Tongue (tissue), 2 donors: ENCODE measurements around the gene DUSP11. TPM values are rescaled to one million over a fixed set of nuclear protein-coding genes. Genes with fewer than 3 reads are reported as not detected.
"Not testable (repeated sequence)": the region's sequence is repeated elsewhere in the genome, so short reads cannot be mapped to it uniquely, and the experiment has no call there.

ENCODE experiments used
- DNase-seq: peaks from one replicate; pipeline ENCODE4 v3.0.0-alpha.2; 2015
- total RNA-seq: library from RNA; depleted of rRNA; stranded (reverse); fragments of >200 nt; gene quantifications from one replicate; pipeline ENCODE4 v1.2.3, GENCODE V29; 2014

Gene DUSP11
- total RNA-seq, 1 donor from 2014 or later, result 33.7 TPM

DNA sequence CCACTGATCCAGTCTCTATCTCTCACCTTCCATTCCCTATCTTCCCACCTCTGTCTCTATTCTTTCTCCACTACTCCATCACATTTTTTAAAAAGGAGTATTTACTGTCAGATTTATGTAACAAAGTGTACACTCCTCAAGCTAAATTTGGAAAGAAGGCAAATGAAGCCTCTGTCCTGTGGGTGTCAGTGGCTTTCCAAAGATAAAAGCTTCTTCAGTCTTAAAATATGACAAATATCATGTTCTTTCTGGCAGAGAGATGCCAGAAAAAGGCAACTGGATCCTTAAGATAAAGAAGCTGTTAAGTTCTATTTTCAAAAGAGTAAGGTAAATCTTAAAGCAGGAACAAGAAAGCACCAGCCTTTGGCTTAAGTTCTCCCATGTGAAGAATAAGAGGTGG is 7.1 kb downstream of the DUSP11 start:
- no peak for DNase-seq

DNA sequence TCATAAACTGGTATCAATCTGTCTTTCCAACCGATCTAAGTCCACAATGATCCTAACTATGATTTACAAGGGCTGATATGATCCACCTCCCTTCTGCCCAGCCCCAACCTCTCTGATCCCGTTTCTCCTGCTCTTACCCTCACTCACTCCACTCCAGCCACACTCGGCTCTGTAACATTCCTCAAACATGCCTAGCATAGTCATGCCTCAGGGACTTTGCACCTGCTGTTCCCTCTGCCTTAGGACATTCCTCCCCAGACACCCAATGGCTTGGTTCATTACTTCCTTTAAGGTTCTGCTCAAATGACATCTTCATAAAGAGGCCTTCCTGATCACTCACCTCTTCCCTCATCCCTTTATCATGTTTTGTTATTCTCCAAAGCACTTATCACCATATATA is 9.2 kb downstream of the DUSP11 start:
- DNase-seq, result no peak

DNA sequence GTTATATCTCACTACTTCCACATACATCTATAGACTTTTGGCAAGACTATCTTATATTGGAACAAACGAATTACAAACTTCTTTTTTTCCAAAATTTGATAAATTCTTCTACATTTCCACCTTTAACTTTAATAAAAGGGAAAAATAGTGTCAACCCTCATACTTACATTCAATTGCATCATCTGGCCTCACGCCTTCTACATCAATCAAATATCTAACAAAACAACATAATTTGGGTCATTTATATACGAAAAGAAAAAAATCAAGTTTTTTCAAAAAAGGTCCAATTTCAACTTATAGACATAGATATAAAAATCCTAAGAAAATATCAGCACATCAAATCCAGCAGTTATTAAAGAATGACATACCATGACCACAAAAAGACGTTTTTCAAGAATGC is 12.9 kb downstream of the DUSP11 start:
- no peak for DNase-seq

DNA sequence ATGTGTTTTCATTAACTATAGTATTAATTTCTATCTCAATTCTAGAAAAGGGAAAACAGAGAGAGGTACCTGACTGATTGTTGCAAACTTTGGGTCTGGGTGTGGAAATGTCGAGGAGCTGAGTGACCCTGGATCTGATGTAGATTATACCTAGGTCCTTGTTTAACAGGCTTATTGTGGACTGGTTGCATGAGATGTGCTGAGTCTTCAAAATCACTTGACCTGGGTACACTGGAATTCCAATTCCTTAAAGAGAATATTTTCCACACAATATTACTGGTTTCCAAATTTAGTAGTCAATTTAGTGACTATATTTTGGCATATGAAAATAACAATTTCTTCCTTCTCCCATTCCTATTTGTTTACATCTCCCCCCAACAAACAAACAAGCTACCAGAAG is 13.6 kb downstream of the DUSP11 start:
- DNase-seq, result no peak

- no peak for DNase-seq
Measured at GRCh38 chr2:73764945-73765344, 15.0 kb downstream of the DUSP11 start.

GRCh38 chr2:73762571-73762970 is 17.3 kb downstream of the DUSP11 start:
- DNase-seq, result no peak

DNA sequence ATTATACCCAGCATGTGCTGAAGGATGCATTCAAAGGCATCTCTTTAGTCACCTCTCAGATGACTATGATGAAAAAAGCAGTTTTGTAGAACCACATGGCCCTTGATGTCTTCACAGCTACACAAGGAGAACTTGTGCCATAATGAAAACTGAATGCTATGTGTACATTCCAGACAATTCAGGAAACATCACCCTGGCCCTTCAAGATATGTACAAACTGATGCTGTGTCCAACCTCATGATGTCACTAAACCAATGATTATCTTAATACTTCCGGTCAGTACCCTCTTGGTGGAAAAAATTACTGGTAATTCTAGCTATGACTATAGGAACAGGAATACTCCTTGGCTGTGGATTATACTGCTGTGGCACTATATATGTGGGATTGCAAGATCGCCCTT is 20.0 kb downstream of the DUSP11 start:
- DNase-seq, result no peak

DNA sequence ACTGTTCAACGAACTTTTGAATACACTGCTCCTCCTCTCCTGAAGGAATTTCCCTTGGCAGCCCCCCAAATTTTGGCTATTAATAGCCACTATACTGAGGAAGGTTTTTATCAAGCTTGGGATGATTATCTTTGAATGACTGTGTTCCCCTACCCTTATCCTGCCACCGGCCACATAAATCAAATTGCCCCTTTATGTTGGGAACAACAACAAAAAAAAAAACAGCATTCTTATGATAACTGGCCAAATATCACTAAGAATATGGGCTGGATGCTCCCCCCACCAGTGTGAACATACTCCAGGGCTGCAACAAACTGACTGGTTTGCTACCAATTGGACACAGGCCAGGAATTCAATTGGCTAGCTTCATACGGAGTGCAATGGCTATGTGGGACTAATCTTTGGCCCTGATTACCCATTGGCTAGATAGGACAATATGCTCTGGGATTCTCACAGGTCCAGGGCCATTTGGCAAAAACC is 20.6 kb downstream of the DUSP11 start:
- DNase-seq, result no peak

DNA sequence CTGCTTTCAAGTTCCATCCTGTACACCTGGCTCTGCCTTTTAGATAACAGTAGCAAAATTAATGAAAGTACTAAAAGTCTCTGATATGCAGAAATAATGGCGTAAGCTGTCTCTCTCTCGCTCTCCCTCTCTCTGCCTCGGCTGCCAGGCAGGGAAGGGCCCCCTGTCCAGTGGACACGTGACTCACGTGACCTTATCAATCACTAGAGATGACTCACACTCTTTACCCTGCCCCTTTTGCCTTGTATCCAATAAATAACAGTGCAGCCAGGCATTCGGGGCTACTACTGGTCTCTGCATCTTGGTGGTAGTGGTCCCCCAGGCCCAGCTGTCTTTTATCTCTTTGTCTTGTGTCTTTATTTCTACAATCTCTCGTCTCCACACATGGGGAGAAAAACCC is 25.6 kb downstream of the DUSP11 start:
- not testable (repeated sequence) for DNase-seq

DNA sequence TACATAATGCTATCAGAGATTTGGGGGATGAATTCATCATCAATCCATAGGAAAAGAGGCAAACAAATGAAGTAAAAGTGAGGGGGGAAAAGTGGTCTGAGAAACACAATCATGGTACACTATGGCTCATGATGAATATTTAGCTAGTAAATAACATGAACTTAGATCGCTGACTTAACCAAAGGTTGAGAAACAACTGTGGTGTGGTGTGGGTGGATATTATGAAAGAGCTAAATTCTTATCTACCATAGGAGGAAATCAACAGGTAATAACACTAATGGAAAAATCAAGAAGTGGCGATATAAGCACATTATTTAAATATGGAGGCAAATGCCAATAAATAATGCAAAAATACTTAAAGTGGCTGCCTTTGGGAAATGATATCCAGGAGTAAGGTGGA is 30.6 kb downstream of the DUSP11 start:
- DNase-seq, result no peak

DNA sequence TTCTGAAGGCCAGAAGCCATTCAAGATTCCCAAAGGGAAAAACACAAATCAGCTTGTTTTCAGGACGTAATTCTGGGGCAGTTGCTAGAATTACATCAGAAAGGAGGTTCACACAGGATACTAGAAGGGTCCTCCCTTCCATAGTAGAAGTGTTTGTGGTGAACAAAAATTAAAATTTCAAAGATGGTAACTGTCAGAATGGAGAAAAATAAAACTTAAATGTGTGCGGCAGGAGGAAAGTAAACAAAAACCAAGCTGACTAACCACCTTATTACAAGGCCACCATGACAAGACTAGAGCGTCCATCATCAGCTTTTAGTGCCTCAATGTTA is 33.1 kb downstream of the DUSP11 start:
- DNase-seq, result no peak

DNA sequence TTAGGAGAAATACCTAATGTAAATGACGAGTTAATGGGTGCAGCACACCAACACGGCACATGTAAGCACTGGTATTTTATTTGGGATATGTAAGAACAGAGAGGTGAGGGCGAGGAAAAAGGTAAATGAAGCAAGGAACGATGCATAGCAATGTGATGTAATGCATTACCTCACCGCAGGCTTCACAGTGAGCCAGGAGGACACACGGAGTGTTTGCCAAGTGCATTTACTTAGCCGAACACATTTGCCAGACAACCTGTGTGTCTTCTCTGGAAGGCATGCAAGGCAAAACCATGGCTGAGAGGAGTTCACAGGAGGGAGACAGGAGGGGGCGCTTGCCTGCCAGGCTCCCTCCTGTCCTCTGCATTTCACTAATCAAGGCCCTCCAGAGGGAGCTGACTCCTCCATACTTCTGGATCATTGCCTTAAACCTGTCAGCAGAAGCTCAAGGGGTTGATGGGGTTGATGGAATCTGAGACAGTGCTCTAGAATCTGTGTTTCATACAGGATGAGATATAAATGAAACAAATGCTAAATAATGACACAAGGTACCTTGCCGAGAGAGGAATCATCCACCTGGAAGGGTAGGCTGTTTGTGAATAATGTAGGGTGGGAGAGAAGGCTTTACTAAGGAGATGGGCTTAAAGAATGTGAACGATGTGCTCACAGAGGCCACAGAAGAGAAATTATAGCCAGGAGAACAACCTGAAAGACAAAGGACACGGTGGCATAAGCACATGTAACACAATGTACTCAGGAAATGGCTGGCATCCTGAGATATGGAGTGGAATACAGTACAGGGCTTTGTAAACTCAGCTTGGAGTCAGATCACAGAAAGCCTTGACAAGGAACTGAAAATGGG is 33.7 kb downstream of the DUSP11 start:
- DNase-seq, result no peak

DNA sequence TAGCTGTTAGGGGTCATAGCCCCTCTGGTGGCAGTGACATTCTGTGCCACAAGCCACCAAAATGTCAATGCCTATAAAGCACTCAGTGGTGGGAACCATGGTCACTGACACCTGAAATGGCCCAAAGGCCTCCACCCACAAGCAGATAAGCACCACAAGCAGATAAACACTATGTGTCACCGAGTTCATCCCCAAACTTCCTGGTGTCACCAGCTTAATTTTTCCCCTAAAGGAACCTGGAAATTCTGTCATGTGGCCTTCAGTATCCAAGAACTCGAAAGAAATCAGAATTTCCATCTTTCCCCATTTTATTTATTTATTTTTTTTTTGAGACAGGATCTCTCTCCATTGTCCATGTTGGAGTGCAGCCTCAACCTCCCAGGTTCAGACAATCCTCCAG is 39.1 kb downstream of the DUSP11 start:
- no peak for DNase-seq

DNA sequence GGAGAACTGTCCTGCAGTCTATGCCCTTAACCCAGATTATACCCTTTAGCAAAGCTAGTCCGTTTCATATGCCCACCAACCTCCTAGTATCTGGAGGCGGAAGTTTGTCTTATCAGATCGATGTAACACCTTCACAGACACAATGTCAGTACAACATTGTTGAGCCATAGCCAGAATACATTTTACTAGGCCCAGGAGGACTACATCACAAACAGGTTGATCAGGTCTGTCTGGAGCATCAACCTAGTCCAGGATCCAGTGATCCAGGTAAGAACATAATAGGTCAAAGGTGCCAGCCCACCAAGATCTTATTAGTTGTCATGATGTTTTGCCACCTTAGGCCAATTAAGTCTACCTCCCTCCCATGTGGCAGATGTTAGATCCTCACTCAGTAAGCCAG is 40.8 kb downstream of the DUSP11 start:
- no peak for DNase-seq

DNA sequence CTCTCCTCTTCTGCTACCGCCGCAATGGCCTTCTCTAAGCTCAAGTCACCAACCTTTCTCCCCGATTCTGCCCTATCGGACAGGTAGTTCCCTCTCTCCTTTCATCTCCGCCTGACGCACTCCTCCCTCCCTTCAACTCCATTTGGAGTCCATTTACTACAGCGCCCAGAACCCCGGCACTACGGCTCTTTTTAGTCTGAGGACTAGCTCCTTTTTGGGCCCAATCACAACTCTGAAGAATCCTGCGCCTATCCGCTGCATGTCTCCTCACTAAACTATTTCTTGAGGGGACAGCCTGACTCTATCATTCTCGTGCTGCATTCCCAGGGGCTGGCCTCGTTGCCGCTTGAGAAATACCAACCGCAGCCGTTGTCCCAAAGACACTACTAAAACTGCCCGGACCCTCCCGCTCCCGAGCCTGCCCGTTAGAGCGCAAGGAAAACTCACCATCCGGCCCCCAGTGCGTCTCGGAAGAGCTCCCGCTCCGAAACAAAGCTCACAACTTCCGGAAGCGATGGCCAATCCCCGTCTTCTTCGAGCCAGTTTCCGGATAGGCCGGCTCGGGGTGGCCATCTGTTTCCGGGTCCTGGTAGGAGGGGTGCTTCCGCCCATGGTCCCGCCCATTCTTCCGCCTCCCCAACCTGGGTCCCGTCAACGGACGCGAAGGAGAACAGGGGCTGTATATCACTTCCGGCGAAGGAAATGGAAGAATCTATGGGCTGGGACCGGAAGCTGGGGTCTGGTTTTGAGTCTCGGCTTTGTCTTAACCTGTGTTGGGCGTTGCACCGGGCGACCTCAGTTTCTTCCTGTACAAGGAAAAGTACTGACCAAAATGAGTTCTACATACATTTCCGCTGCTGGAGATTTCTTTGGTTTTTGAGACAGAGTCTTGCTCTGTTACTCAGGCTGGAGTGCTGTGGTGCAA is 42.8 kb downstream of the DUSP11 start, which contains the start of gene TPRKB:
Gene TPRKB, minus strand, starts transcription at position 491 of the 925 bp plus-strand sequence. CDS start 2,776 bp downstream, outside the sequence.
- DNase-seq, result peak; percentile 99

DNA sequence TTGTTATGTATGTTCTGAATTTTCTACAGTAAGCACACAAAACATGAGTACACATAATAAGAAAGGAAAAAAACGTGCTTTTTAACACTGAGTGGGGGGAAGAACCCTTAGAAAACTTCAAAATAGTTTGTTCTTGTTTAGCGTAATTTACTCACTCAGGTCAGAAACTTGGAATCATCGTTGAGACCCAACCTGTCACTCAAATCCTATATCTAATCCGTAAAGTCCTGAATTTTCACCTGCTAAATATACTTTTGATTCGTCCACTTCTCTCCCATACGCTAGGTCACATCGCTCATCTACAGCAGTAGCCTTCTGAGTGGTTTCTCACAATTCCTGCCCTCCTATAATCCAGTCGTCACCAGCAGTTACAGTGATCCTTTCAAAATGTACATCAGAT is 43.5 kb downstream of the DUSP11 start:
- DNase-seq, result no peak

GRCh38 chr2:73730810-73731209 is 49.1 kb downstream of the DUSP11 start:
- no peak for DNase-seq

DNA sequence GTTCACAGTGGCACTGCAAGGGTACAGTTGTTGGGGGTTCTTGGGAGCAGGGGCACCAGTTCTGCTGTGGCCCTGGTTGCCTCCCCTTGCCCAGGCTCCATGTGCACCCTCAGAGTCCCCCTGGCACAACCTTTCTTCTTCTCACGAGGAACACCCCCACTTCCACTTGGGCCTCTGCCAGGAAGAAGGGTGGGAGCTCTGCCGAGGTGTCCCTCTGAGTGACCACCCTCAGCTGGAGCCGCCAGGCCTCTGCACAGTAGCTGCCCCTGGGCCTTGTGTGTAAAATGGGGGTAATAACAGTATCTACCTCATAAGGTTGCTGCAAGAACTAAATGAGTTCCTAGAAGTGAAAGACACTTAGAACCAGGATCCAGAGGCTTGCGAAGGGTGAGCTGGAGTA is 51.2 kb downstream of the DUSP11 start:
- no peak for DNase-seq

DNA sequence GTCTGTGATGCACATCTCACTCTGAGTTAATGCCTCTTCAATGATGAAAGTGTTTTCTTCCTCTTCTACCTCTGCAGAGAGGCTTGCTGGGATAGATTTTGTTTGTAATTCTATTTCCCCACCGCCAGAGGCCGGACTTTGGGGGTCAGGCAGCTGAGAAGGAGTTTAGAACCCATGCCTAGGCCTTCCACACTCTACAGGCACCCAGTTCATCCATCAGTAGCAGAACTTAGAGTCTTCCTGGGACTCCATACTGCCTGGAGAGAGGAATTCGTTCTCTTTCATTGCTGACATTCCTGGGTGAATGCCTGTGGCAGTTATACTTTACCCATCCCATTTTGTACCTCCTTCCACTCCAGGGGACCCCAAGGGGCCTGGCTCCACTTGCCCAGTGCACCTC is 51.9 kb downstream of the DUSP11 start:
- no peak for DNase-seq

DNA sequence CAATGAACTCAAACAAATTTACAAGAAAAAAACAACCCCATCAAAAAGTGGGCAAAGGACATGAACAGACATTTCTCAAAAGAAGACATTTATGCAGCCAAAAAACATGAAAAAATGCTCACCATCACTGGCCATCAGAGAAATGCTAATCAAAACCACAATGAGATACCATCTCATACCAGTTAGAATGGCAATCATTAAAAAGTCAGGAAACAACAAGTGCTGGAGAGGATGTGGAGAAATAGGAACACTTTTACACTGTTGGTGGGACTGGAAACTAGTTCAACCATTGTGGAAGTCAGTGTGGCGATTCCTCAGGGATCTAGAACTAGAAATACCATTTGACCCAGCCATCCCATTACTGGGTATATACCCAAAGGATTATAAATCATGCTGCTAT is 53.2 kb downstream of the DUSP11 start:
- not testable (repeated sequence) for DNase-seq

- DNase-seq, result no peak
Measured at GRCh38 chr2:73718851-73719621, 60.9 kb downstream of the DUSP11 start.

DNA sequence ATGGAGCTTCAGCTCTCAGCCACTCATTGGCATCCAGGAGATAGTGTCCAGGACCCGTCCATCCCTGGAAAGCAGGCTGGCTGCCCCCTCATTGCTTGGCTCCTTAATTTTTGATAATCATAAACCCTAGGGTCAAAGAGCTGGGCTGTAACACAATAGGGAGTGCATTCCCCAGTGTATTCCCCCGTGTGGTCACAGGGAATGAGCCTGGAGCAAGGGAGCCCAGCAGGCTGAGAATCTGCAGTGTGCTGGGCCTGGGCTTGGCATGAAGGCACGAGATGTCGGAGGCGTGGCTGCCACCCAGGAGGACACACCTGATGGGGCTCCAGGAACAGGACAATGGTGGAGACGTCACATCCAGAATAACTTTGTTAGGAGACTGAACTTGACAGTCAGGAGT is 61.5 kb downstream of the DUSP11 start:
- no peak for DNase-seq
